Memory B cell (primary cell): ENCODE results near the gene BMPR1B.

ENCODE experiments used
- ATAC-seq: fragments of 150-1000 bp; cut with Tn5 transposase; 2 replicates; pipeline ENCODE4 v1.10.0; 2021; ENCODE audit warnings: low read depth, mild to moderate bottlenecking, moderate library complexity
- DNase-seq, 2 donors: peaks; one replicate each; pipeline ENCODE4 v3.0.0; 2022; ENCODE audit warnings: low spot score in 2 of 2
- H3K27ac Mint-ChIP-seq: one replicate; pipeline ENCODE4 v1.8.0; 2022; ENCODE audit warnings: mild to moderate bottlenecking, moderate library complexity, mixed read lengths
- H3K27me3 Mint-ChIP-seq: one replicate; pipeline ENCODE4 v1.8.0; 2022; ENCODE audit warnings: mixed read lengths
- H3K36me3 Mint-ChIP-seq: one replicate; pipeline ENCODE4 v1.8.0; 2022; ENCODE audit warnings: mild to moderate bottlenecking, mixed read lengths
- H3K4me1 Mint-ChIP-seq: one replicate; pipeline ENCODE4 v1.8.0; 2022; ENCODE audit warnings: mixed read lengths
- H3K4me3 Mint-ChIP-seq: one replicate; pipeline ENCODE4 v1.8.0; 2022; ENCODE audit warnings: mild to moderate bottlenecking, moderate library complexity, mixed read lengths
- H3K9me3 Mint-ChIP-seq: one replicate; pipeline ENCODE4 v1.8.0; 2022; ENCODE audit warnings: mixed read lengths

BMPR1B gene

DNA sequence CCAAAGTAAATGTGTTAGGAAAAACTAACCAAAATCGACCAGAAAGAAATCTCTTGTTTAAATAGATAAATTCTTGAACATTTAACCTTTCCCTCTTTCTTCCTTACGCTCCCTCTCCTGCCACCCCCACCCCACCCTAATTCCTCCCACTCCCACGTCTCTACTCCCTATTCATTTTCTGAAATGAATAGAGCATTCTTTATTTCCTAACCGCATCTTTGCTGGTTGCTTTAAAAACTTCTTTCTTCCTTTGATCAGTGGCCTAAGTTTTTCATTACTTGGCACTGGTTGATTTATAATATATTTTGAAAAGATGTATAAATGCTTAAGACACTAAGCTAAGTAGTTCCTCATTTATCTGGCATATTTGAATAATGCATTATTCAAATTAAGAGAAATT is 33.9 kb downstream of the BMPR1B start:
- no peak overlapping the region for H3K27ac Mint-ChIP-seq
- no peaks in the 10 kb centered on the region for H3K36me3 Mint-ChIP-seq
- ATAC-seq (no peak), DNase-seq (no peak)
- H3K9me3 Mint-ChIP-seq, result no peaks in the 10 kb centered on the region
- no peaks in the 10 kb centered on the region for H3K4me1 Mint-ChIP-seq
- H3K27me3 Mint-ChIP-seq, result no peaks in the 10 kb centered on the region
- no peak overlapping the region for H3K4me3 Mint-ChIP-seq

DNA sequence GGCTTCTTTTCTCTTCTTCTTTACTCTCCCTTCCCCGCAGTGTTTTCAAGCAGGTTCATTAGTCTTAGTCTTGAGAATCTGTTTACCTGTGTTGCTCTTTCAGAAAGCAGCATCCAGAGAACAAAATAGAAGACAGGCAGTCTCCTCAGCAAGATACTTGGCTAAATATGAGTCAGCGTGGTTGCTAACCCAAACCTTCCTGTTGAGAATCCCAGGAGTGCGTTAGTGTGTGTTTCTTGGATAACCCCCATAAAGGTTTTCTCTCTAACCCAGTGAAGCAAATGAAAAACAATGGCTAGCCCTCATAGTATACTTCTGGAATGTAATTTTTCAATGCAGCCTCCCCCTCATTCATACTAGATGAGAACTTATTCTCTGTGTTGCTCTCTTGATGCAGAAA is 41.1 kb downstream of the BMPR1B start:
- Mint-ChIP-seq H3K36me3 (no peaks in the 10 kb centered on the region), H3K4me3 (no peak overlapping the region), H3K27ac (no peak overlapping the region), H3K27me3 (no peaks in the 10 kb centered on the region), H3K4me1 (no peaks in the 10 kb centered on the region), H3K9me3 (no peaks in the 10 kb centered on the region)
- no peak for ATAC-seq
- no peak for DNase-seq

DNA sequence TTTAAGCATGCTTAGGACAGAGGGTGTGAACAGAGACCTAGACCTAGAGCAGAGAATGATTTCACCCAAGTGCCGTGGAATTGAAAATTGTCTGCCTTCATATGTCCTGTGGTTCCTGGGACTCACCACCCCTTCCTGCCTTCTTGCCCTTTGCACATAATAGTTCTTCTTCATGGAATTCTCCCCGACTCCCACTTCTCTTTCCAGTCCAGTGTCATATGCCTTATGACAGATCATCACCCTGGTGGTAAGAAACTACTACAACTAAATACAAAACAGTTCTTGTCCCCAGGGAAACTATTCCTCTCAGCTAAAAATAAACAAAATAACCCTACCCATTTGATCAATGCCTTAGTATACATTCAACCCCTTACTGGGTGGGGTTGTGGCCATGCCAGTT is 43.3 kb downstream of the BMPR1B start:
- no peak for DNase-seq
- Mint-ChIP-seq H3K4me3 (no peak overlapping the region), H3K4me1 (no peaks in the 10 kb centered on the region), H3K27ac (no peak overlapping the region), H3K9me3 (no peaks in the 10 kb centered on the region), H3K27me3 (no peaks in the 10 kb centered on the region), H3K36me3 (no peaks in the 10 kb centered on the region)
- ATAC-seq, result no peak

DNA sequence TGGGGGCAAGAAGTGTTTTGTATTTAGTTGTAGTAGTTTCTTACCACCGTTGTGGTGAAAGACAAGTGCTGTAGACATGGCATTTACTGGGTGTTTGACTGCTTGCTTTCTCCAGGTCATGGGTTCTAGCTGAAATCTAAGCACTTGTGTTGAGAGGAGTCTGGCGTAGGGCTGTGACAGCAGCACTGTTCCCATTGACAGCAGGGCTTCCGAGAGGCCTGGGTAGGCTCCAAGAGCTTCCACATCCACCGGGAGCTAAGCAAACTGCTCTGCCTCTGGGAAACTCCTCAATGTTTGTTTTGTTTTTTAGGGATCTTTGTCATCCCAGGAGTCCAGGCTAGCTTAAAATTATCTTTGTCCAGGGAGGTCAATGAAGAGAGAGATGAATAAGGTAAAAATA is 44.3 kb downstream of the BMPR1B start:
- no peak for DNase-seq
- H3K27me3 Mint-ChIP-seq, result no peaks in the 10 kb centered on the region
- ATAC-seq, result no peak
- H3K36me3 Mint-ChIP-seq, result no peaks in the 10 kb centered on the region
- H3K27ac Mint-ChIP-seq, result no peak overlapping the region
- no peak overlapping the region for H3K4me3 Mint-ChIP-seq
- H3K4me1 Mint-ChIP-seq, result no peaks in the 10 kb centered on the region
- no peaks in the 10 kb centered on the region for H3K9me3 Mint-ChIP-seq

DNA sequence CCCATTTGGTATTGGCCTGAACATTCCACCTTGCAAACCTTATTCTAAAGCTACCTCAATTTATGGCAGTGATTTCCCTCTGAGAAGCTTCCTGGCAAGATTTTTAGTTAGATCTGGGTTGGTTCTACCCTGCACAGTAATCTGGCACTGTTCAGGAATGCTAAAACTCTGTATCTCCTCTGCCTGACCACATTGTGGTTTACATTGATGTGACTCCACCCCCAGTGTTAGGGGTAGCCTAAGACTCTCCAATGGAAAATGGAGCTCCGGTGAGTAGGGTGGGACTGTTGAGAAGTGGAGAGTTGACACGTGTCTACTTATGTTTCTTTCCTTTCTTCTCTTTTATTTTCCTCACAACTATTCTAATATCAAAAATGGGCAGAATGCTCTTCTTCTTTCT is 45.4 kb downstream of the BMPR1B start:
- H3K36me3 Mint-ChIP-seq, result no peaks in the 10 kb centered on the region
- H3K27me3 Mint-ChIP-seq, result no peaks in the 10 kb centered on the region
- H3K4me3 Mint-ChIP-seq, result no peak overlapping the region
- H3K9me3 Mint-ChIP-seq, result no peaks in the 10 kb centered on the region
- no peak overlapping the region for H3K27ac Mint-ChIP-seq
- ATAC-seq, result no peak
- H3K4me1 Mint-ChIP-seq, result no peaks in the 10 kb centered on the region
- no peak for DNase-seq

DNA sequence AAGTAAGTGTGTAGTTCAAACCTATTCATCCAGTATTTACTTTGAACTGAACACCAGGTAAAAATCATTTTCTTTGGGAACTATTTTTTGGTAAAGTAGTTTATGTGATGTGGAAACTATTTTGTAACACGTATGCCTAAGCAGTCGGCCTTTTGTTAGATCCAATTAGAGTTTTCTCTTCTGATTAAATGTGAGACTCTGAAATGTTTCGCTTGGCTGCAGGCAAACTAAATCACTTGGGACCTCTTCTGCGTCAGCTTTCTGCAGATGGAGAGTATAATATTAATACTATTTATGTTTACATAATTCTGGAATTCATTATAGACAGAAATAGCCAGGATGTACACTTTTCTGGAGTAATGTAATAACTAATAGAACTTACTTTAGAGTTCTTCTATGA is 46.9 kb downstream of the BMPR1B start:
- no peak overlapping the region for H3K4me3 Mint-ChIP-seq
- H3K36me3 Mint-ChIP-seq, result no peaks in the 10 kb centered on the region
- H3K9me3 Mint-ChIP-seq, result no peaks in the 10 kb centered on the region
- ATAC-seq (no peak), DNase-seq (no peak)
- H3K4me1 Mint-ChIP-seq, result no peaks in the 10 kb centered on the region
- H3K27ac Mint-ChIP-seq, result no peak overlapping the region
- H3K27me3 Mint-ChIP-seq, result no peaks in the 10 kb centered on the region

DNA sequence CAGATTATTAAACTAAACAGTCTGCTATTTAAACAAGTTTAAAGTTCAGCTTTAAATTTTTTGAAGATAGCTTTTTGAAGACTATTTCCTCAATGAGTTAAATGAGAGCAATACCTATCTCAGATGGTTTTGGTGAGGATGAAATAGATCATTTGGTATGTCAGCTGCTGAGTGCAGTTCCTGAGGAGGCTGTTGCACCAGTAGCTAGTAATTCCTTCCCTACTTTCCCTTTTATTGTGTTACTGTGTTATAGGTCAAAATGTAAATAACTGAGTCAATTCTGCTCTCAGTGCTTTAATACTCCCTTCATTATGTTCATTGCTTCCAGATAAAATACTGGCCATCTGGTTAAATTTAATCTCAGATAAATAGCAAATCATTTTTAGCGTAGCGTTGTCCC is 48.6 kb downstream of the BMPR1B start:
- no peak overlapping the region for H3K4me3 Mint-ChIP-seq
- no peak overlapping the region for H3K27ac Mint-ChIP-seq
- no peaks in the 10 kb centered on the region for H3K9me3 Mint-ChIP-seq
- no peaks in the 10 kb centered on the region for H3K36me3 Mint-ChIP-seq
- H3K27me3 Mint-ChIP-seq, result peaks cover 1% of the 10 kb centered on the region
- ATAC-seq (no peak), DNase-seq (no peak)
- no peaks in the 10 kb centered on the region for H3K4me1 Mint-ChIP-seq

DNA sequence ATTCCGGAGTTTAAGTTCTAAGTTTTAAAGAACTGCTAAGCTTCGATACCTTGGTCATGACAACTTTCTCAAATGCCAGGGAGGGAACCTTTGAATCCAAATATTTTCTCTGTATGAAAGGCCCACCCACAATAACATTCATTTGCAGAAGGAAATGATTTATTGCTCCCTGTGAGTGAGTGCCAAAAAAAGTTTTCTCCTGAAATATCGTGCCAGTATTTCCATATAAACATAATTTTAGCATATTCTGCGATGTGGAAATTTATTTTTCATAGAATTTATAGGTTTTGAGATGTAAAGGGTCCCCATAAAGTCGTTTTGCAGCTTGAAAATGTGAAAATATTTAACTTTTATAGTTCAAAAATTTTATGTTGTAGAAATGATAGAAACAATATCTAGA is 53.9 kb downstream of the BMPR1B start:
- H3K27me3 Mint-ChIP-seq, result peaks cover 4% of the 10 kb centered on the region
- H3K4me1 Mint-ChIP-seq, result no peaks in the 10 kb centered on the region
- H3K4me3 Mint-ChIP-seq, result no peak overlapping the region
- ATAC-seq (no peak), DNase-seq (no peak)
- H3K36me3 Mint-ChIP-seq, result no peaks in the 10 kb centered on the region
- no peak overlapping the region for H3K27ac Mint-ChIP-seq
- no peaks in the 10 kb centered on the region for H3K9me3 Mint-ChIP-seq

DNA sequence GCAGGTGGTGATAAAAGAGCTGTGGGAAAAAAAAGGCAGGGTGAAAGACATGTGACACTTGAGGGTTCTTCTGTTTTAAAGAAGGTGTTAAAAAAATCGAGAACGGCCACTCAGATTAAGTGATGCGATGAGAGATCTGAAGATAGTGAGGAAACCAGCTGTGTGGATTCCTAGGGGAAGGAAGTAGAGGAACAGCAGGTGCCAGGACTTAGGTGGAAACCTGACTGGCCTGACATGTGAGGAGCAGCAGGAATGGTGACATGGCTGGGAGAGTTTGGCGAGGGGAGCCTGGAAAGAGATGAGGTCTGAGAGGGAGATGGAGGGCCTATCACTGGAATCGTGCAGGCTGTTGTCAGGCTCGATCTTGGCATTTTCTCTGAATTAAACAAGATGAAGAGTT is 55.5 kb downstream of the BMPR1B start:
- Mint-ChIP-seq H3K4me3 (no peak overlapping the region), H3K4me1 (no peaks in the 10 kb centered on the region), H3K36me3 (no peaks in the 10 kb centered on the region), H3K9me3 (no peaks in the 10 kb centered on the region), H3K27ac (no peak overlapping the region), H3K27me3 (peaks cover 4% of the 10 kb centered on the region)
- ATAC-seq (no peak), DNase-seq (no peak)

DNA sequence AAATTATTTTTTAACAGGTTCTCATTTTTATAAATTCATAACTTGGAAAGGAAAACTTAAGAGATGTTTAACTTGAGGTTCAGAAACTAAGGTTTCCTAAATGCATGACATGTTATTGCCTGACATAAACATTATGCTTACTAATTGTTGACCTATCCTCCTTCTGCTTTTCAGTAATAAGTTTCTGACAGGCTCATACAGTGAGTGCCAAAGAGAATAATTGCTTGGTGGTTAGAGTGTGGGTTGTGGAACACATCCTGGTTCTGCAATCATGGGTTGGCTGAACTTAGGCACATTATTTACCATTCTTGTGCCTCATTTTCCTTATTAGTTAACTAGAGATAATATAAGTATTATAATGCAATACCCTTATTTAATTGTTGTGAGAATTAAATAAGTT is 56.5 kb downstream of the BMPR1B start:
- Mint-ChIP-seq H3K27ac (no peak overlapping the region), H3K36me3 (no peaks in the 10 kb centered on the region), H3K27me3 (peaks cover 4% of the 10 kb centered on the region), H3K4me3 (no peak overlapping the region), H3K9me3 (no peaks in the 10 kb centered on the region), H3K4me1 (no peaks in the 10 kb centered on the region)
- ATAC-seq (no peak), DNase-seq (no peak)

DNA sequence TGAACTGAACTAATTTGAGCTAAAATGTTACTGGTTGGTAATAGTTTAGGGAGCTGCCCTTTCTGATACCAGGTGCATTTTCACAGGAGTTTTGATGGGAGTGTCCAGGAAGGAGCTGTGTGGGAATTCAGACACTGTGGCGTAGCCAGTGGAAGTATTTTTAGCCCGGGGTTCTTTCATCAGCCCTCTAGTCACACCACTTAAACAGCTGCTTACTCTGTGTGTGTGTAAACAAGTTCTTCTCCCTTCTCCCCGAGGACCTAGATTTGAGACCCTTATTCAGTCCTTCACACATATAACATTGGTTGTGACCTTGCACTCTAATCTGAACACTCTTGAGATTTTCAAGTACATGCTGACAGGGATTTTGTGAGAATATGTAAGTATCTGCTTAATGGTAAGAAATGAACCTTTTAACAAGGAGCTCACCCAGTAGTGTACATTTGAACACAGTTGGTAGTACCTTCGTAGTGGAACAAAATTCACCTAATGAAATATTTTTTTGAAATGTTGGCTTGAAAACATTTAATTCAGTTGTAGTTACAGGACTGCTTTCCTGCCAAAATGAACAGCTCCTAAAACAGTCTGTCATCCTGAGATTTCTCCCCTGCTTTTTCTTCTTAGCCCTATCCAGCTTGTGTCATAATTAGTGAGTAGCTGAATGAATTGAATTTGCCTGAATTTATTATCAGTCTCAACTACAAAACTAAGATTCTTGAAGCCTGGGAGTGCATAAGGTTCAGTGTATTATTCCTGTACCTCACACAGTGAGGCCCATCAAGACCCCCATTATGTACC is 61.8 kb downstream of the BMPR1B start:
- no peaks in the 10 kb centered on the region for H3K4me1 Mint-ChIP-seq
- H3K36me3 Mint-ChIP-seq, result no peaks in the 10 kb centered on the region
- no peak overlapping the region for H3K4me3 Mint-ChIP-seq
- no peak for DNase-seq
- no peak for ATAC-seq
- peaks cover 2% of the 10 kb centered on the region for H3K27me3 Mint-ChIP-seq
- no peak overlapping the region for H3K27ac Mint-ChIP-seq
- no peaks in the 10 kb centered on the region for H3K9me3 Mint-ChIP-seq

DNA sequence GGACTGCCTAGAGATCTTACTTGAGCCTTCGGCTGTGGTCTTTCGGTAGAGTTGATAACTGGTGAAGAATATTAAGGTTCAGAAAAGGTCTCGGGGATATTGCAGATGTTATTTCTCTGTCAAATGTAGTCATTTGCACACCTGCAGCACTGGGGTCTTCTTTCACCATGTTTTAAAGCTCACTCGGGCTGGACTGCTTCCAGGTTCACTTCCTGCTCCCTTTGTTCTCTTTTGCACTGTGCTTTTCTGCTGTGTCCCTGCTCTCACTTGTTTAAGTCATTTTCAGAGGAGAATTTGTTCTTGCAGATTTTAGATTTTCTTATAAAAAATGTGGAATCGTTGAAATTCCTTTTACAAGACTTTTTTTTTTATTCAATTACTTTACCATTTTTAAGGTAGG is 68.5 kb downstream of the BMPR1B start:
- no peak overlapping the region for H3K27ac Mint-ChIP-seq
- DNase-seq (no peak), ATAC-seq (no peak)
- H3K9me3 Mint-ChIP-seq, result no peaks in the 10 kb centered on the region
- no peak overlapping the region for H3K4me3 Mint-ChIP-seq
- H3K27me3 Mint-ChIP-seq, result peaks cover 2% of the 10 kb centered on the region
- H3K4me1 Mint-ChIP-seq, result no peaks in the 10 kb centered on the region
- H3K36me3 Mint-ChIP-seq, result no peaks in the 10 kb centered on the region

DNA sequence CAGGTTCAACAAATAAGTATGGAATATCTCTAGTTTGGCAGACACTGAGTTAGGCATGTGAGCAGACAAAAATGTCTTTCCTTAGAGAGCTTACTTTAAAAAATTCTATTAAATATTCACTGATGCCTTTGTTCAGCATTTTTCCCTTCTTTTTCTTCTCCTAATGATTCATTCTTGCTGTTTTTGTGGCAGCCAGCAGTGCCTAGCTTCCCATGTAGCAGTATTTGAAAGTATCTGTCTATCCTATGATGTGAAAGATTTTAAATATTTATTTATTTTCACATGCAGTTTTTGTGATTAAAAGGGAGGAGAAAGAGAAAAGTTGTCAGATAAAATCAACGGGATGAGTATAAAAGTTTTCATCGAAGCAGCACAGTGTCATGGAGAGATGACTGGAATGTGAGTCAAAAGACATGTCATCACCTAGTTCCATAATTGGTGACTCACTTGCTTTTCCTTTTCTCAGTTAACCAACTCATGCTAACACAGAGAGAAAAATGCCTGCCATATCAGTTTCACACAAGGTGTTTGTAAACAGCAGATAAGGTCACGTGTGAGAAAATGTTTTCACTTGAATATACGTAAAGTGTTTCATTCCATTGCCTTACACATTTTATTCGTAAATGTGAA is 69.8 kb downstream of the BMPR1B start:
- H3K9me3 Mint-ChIP-seq, result no peaks in the 10 kb centered on the region
- no peak for ATAC-seq
- no peak overlapping the region for H3K4me3 Mint-ChIP-seq
- H3K4me1 Mint-ChIP-seq, result no peaks in the 10 kb centered on the region
- H3K27me3 Mint-ChIP-seq, result peaks cover 2% of the 10 kb centered on the region
- DNase-seq, result no peak
- H3K36me3 Mint-ChIP-seq, result no peaks in the 10 kb centered on the region
- no peak overlapping the region for H3K27ac Mint-ChIP-seq

DNA sequence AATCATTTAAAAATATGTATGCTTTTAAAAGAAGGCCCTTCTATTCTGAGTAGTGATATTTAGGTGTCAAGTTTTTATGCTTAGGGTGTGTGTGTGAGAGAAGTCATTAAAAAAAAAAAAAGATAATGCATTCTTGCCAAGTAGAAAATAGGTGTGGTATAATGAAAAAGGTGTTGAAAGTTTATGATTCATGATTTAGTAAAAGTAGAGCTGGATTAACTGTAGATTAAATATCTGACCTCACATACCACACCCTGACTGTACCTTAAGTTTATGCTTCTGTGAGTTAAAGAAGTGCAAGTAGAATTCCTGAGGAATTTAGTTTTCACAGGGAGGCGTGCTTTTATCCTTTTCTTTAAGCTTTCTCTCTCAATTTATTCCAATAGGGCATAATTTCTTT is 71.1 kb downstream of the BMPR1B start:
- no peak for ATAC-seq
- Mint-ChIP-seq H3K36me3 (no peaks in the 10 kb centered on the region), H3K9me3 (no peaks in the 10 kb centered on the region), H3K4me3 (no peak overlapping the region), H3K27ac (no peak overlapping the region), H3K4me1 (no peaks in the 10 kb centered on the region), H3K27me3 (peaks cover 2% of the 10 kb centered on the region)
- no peak for DNase-seq

DNA sequence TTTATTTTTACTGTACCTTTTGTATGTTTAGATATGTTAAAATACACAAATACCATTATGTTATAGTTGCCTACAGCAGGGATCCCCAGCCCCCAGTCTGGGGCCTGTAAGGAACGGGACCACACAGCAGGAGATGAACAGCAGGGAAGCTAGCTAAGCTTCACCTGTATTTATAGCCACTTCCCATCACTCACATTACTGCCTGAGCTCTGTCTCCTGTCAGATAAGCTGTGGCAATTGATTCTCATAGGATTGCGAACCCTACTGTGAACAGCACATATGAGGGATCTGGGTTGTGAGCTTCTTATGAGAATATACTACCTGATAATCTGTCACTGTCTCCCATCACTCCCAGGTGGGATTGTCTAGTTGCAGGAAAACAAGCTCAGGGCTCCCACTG is 73.9 kb downstream of the BMPR1B start:
- H3K27me3 Mint-ChIP-seq, result peaks cover 2% of the 10 kb centered on the region
- no peak overlapping the region for H3K4me3 Mint-ChIP-seq
- DNase-seq (no peak), ATAC-seq (no peak)
- H3K4me1 Mint-ChIP-seq, result no peaks in the 10 kb centered on the region
- no peak overlapping the region for H3K27ac Mint-ChIP-seq
- H3K9me3 Mint-ChIP-seq, result no peaks in the 10 kb centered on the region
- no peaks in the 10 kb centered on the region for H3K36me3 Mint-ChIP-seq
